WTC11 (cell line): ENCODE data around the gene MPV17L2. TPM values are rescaled to one million over a fixed set of nuclear protein-coding genes. Genes with fewer than 3 reads are reported as not detected.
"Not testable (repeated sequence)": the region's sequence is repeated elsewhere in the genome, so short reads cannot be mapped to it uniquely, and the experiment has no call there.

ENCODE experiments used
- ATAC-seq: fragments of 200-7000 bp; cut with Tn5 transposase; 2 replicates; pipeline ENCODE4 v1.10.0; 2021; ENCODE audit warnings: mild to moderate bottlenecking, moderate library complexity
- CTCF ChIA-PET: fragments of 300-600 bp; sonication (Branson Sonifier 250); formaldehyde crosslinking; loops from one replicate; lab custom pipeline; 2021; ENCODE audit warnings: antibody characterized with exemption; lab: Charles Lee
- POLR2A ChIA-PET: fragments of 350-600 bp; sonication (Branson Sonifier 250); formaldehyde crosslinking; loops from one replicate; lab custom pipeline; 2021; ENCODE audit warnings: antibody characterized with exemption; lab: Charles Lee
- DNase-seq: peaks from one replicate; pipeline ENCODE4 v3.0.0; 2021; ENCODE audit warnings: low spot score
- H3K27ac Mint-ChIP-seq: 2 replicates; pipeline ENCODE4 v1.8.0; 2021; ENCODE audit warnings: mixed read lengths
- H3K27me3 Mint-ChIP-seq: 2 replicates; pipeline ENCODE4 v1.8.0; 2021; ENCODE audit warnings: low read depth, mild to moderate bottlenecking, moderate library complexity, mixed read lengths
- H3K36me3 Mint-ChIP-seq: 2 replicates; pipeline ENCODE4 v1.8.0; 2021; ENCODE audit warnings: mixed read lengths
- H3K4me1 Mint-ChIP-seq: 2 replicates; pipeline ENCODE4 v1.8.0; 2022; ENCODE audit warnings: mixed read lengths
- H3K4me3 Mint-ChIP-seq: 2 replicates; pipeline ENCODE4 v1.8.0; 2021; ENCODE audit warnings: mild to moderate bottlenecking, moderate library complexity, mixed read lengths
- H3K9me3 Mint-ChIP-seq: 2 replicates; pipeline ENCODE4 v1.8.0; 2021; ENCODE audit warnings: mixed read lengths
- CBFB ChIP-seq: sonication (generic); formaldehyde crosslinking; IDR thresholded peaks from 2 replicates; pipeline ENCODE4 v1.8.1; 2022; ENCODE audit warnings: mild to moderate bottlenecking, low read depth, missing genetic modification reagents
- CREB1 ChIP-seq: sonication (generic); formaldehyde crosslinking; IDR thresholded peaks from 2 replicates; pipeline ENCODE4 v1.8.0; 2023; ENCODE audit warnings: mild to moderate bottlenecking, missing genetic modification reagents
- CREM ChIP-seq: sonication (generic); formaldehyde crosslinking; IDR thresholded peaks from 2 replicates; pipeline ENCODE4 v1.8.1; 2022; ENCODE audit warnings: mild to moderate bottlenecking, missing genetic modification reagents, moderate library complexity
- CTCF ChIP-seq: fragments of 200-600 bp; IDR thresholded peaks from 2 replicates; pipeline ENCODE4 v1.8.0; 2022; ENCODE audit warnings: antibody characterized with exemption
- E2F1 ChIP-seq: sonication (generic); formaldehyde crosslinking; IDR thresholded peaks from 2 replicates; pipeline ENCODE4 v1.8.0; 2022; ENCODE audit warnings: mild to moderate bottlenecking, missing genetic modification reagents
- E2F5 ChIP-seq: sonication (generic); formaldehyde crosslinking; IDR thresholded peaks from 2 replicates; pipeline ENCODE4 v1.8.1; 2022; ENCODE audit warnings: mild to moderate bottlenecking, moderate library complexity, missing genetic modification reagents
- EMX1 ChIP-seq: fragments of 250-450 bp; sonication (Bioruptor Pico); IDR thresholded peaks from 2 replicates; pipeline ENCODE4 v1.8.0; 2021; ENCODE audit warnings: mild to moderate bottlenecking
- ERG ChIP-seq: fragments of 250-450 bp; sonication (Bioruptor Pico); IDR thresholded peaks from 2 replicates; pipeline ENCODE4 v1.8.0; 2021; ENCODE audit warnings: mild to moderate bottlenecking
- IRF1 ChIP-seq: sonication (generic); formaldehyde crosslinking; IDR thresholded peaks from 2 replicates; pipeline ENCODE4 v1.8.0; 2023; ENCODE audit warnings: missing genetic modification reagents
- MLX ChIP-seq: sonication (generic); formaldehyde crosslinking; IDR thresholded peaks from 2 replicates; pipeline ENCODE4 v1.8.1; 2023; ENCODE audit warnings: mild to moderate bottlenecking, missing genetic modification reagents, moderate library complexity
- MYBL2 ChIP-seq: sonication (generic); formaldehyde crosslinking; IDR thresholded peaks from 2 replicates; pipeline ENCODE4 v1.8.1; 2023; ENCODE audit warnings: mild to moderate bottlenecking, moderate library complexity, missing genetic modification reagents
- NFE2L1 ChIP-seq: sonication (generic); formaldehyde crosslinking; IDR thresholded peaks from 2 replicates; pipeline ENCODE4 v1.8.1; 2023; ENCODE audit warnings: missing genetic modification reagents
- USF2 ChIP-seq: sonication (generic); formaldehyde crosslinking; IDR thresholded peaks from 2 replicates; pipeline ENCODE4 v1.8.1; 2023; ENCODE audit warnings: mild to moderate bottlenecking, missing genetic modification reagents, moderate library complexity
- ZBTB43 ChIP-seq: sonication (generic); formaldehyde crosslinking; IDR thresholded peaks from 2 replicates; pipeline ENCODE4 v1.8.1; 2023; ENCODE audit warnings: mild to moderate bottlenecking, missing genetic modification reagents
- ZNF121 ChIP-seq: sonication (generic); formaldehyde crosslinking; IDR thresholded peaks from 2 replicates; pipeline ENCODE4 v1.8.0; 2023; ENCODE audit warnings: missing genetic modification reagents
- ZNF219 ChIP-seq: sonication (generic); formaldehyde crosslinking; IDR thresholded peaks from 2 replicates; pipeline ENCODE4 v1.8.0; 2023; ENCODE audit warnings: missing genetic modification reagents, mild to moderate bottlenecking, borderline replicate concordance
- ZNF281 ChIP-seq: sonication (generic); formaldehyde crosslinking; IDR thresholded peaks from 2 replicates; pipeline ENCODE4 v1.8.0; 2023; ENCODE audit warnings: mild to moderate bottlenecking, missing genetic modification reagents
- ZNF416 ChIP-seq: fragments of 250-450 bp; sonication (Bioruptor Pico); IDR thresholded peaks from 2 replicates; pipeline ENCODE4 v1.9.0; 2021; ENCODE audit warnings: mild to moderate bottlenecking, inconsistent platforms
- ZNF423 ChIP-seq: fragments of 250-450 bp; sonication (Bioruptor Pico); IDR thresholded peaks from 2 replicates; pipeline ENCODE4 v2.1.2; 2022; ENCODE audit warnings: mild to moderate bottlenecking, moderate library complexity
- total RNA-seq: library from RNA; stranded (reverse); gene quantifications from 3 replicates; pipeline ENCODE4 v1.2.3, GENCODE V29; 2021

MPV17L2 gene
- total RNA-seq, 1 experiment from 2014 or later = 29.8 TPM

GRCh38 chr19:18158467-18158866, 34.6 kb upstream of the MPV17L2 start:
- H3K9me3 Mint-ChIP-seq = no peaks in the 10 kb centered on the region
- no peaks in the 10 kb centered on the region for H3K27me3 Mint-ChIP-seq
- no peak for TF ChIP-seq CREB1
- TF ChIP-seq, all 79 proteins: peak for 0
- POLR2A ChIA-PET = interaction anchor here (0.6 kb wide), 1 partner anchor 74 kb away, joined by 3 read pairs; no protein-coding TSS in a partner anchor
- no peak for ATAC-seq
- Mint-ChIP-seq H3K36me3 (peaks cover 19% of the 10 kb centered on the region), H3K27ac (no peak overlapping the region), H3K4me1 (peaks cover 24% of the 10 kb centered on the region), H3K4me3 (no peak overlapping the region)
- CTCF ChIA-PET = interaction anchor here (1.3 to 1.8 kb wide), 4 partner anchors 10 to 94 kb away, joined by 4 to 12 read pairs (median 7); no protein-coding TSS in a partner anchor
- DNase-seq = no peak

GRCh38 chr19:18159059-18159616, 33.9 kb upstream of the MPV17L2 start:
- peak; percentile 52; the same call in 1 of the 2 replicates for TF ChIP-seq ZNF121 (CRISPR knock-in tag)
- Mint-ChIP-seq H3K4me1 (peaks cover 20% of the 10 kb centered on the region), H3K36me3 (peaks cover 20% of the 10 kb centered on the region)
- ChIA-PET POLR2A (interaction anchor here (0.6 kb wide), 1 partner anchor 73 kb away, joined by 3 read pairs; no protein-coding TSS in a partner anchor), CTCF (interaction anchor here (0.7 to 1.8 kb wide), 3 partner anchors 9 to 46 kb away, joined by 5 to 12 read pairs (median 9); no protein-coding TSS in a partner anchor)
- H3K27ac Mint-ChIP-seq, H3K27me3 Mint-ChIP-seq, H3K4me3 Mint-ChIP-seq, H3K9me3 Mint-ChIP-seq, ATAC-seq, DNase-seq: not testable (repeated sequence)

GRCh38 chr19:18159810-18160209, 33.2 kb upstream of the MPV17L2 start:
- no peak for ATAC-seq
- Mint-ChIP-seq H3K27me3 (no peaks in the 10 kb centered on the region), H3K9me3 (no peaks in the 10 kb centered on the region), H3K36me3 (peaks cover 20% of the 10 kb centered on the region), H3K4me3 (no peak overlapping the region), H3K4me1 (peaks cover 15% of the 10 kb centered on the region), H3K27ac (no peak overlapping the region)
- ChIA-PET POLR2A (interaction anchor here (0.8 kb wide), 1 partner anchor 44 kb away, joined by 3 read pairs; the partner anchor contains the start of gene RAB3A), CTCF (interaction anchor here (0.7 to 2.4 kb wide), 11 partner anchors 11 to 169 kb away, joined by 3 to 40 read pairs (median 6); partner anchors contain the start of genes IFI30 and MPV17L2)
- DNase-seq = no peak
- no peak for TF ChIP-seq EMX1 (CRISPR knock-in tag)
- TF ChIP-seq MYBL2 (CRISPR knock-in tag) = no peak
- TF ChIP-seq ZNF423 (CRISPR knock-in tag) = no peak
- no peak for TF ChIP-seq ZNF121 (CRISPR knock-in tag)
- no peak for TF ChIP-seq CREM (CRISPR knock-in tag)
- TF ChIP-seq USF2 (CRISPR knock-in tag) = no peak
- no peak for TF ChIP-seq E2F1
- no peak for TF ChIP-seq ZNF416
- no peak for TF ChIP-seq ZBTB43 (CRISPR knock-in tag)
- no peak for TF ChIP-seq ZNF281 (CRISPR knock-in tag)
- no peak for TF ChIP-seq IRF1 (CRISPR knock-in tag)
- no peak for TF ChIP-seq ZNF219
- TF ChIP-seq ERG (CRISPR knock-in tag) = no peak
- no peak for TF ChIP-seq CTCF
- no peak for TF ChIP-seq MLX (CRISPR knock-in tag)
- TF ChIP-seq CBFB (CRISPR knock-in tag) = no peak
- TF ChIP-seq NFE2L1 (CRISPR knock-in tag) = no peak
- no peak for TF ChIP-seq E2F5 (CRISPR knock-in tag)
